NCI-H748 (cell line): Measurements from ENCODE around the gene LARP4B.
"Not testable (repeated sequence)": the region's sequence is repeated elsewhere in the genome, so short reads cannot be mapped to it uniquely, and the experiment has no call there.

Experiments used
- DNase-seq: peaks from one replicate; lab custom pipeline; 2025; ENCODE audit not compliant: unreplicated experiment; lab: John Stamatoyannopoulos, UW

Gene LARP4B

DNA sequence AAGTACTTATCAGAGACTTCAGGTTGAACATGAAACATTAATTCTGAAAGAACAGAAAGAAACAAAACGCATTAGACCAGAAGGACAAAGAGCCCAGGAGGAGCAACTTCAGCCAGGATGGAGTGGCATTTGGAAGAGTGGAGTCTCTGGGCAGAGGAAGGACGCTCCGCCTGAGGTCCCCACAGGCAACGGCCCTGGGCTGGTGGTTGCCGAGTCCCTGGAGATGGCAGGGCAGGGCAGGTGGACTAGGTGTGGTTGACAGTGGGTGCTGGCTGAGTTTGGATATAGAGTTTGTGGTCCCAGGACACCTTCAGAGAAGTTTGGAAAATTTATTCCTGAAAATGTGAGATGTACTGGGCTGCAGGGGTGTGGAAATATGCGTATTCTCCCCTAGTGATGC, 27.4 kb upstream of the LARP4B start:
- no peak for DNase-seq

DNA sequence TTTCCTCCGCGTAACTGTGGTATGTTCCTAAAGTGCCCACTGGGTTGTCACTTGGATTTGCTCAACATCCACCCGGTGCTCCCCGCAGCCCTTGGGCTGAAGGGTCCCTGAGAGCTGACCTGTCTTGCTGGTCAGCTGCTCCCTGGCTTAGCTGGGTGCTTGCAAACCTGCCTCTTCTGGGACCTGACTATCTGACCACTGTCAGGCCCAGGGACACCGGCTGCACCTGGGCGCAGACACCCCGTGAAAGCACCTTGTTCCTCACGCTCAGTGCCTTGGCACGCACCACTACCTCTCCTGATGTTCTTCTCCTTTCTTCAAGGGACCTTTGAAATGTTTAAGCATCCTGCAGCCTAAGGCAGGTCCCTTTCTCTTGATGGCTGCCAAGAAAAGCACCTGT, 26.6 kb upstream of the LARP4B start:
- no peak for DNase-seq

DNA sequence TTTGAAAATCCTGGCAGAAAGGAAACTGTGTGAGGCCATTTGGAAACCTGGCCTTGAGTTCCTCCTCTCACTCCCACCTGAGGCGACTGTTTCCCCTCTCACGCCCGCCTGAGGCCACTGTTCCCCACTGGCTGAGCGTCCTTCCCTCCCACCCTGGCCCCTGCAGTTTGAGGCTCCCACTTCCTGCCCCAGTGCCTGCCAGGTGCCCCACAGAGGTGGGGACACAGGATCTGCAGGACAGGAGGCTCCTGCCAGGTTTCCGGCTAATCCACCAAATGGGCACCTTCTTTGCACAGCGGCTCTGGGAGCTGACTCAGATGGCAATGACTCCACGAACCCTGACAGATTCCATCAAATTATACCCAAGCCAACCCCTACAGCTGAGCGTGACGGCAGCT, 24.3 kb upstream of the LARP4B start:
- DNase-seq = no peak

DNA sequence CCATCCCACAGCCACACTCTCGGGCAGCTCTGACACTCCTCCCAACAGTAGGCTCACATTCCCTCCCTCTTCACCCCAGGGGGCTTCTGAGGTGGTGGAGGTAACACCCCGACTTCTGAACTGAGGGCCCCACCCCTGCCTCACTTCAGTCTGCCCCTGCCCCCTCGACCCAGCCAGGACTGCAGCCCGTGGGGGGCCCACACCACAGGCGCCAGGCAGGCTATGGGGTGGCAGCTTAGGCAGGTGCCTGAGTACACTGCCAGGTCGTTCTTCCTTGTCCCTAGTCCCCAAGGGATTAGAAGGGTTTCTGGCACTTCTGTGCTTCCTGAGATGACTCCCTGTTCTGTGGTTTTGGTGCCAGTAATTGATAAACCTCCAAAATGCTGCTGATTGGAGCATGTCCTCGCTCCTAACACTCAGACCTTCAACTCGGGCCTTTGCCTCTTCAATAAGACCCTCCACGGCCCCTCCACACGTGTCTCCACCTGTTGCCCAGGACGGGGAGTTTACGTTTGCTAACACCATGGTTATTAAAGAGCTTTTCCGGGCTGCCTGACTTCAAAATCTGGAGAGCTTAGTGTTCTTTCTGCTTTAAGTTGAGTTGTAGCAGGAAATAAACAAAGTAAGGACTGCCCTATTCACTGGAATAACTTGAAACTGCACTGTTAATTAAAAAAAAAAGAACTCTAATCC, 23.8 kb upstream of the LARP4B start:
- no peak for DNase-seq

DNA sequence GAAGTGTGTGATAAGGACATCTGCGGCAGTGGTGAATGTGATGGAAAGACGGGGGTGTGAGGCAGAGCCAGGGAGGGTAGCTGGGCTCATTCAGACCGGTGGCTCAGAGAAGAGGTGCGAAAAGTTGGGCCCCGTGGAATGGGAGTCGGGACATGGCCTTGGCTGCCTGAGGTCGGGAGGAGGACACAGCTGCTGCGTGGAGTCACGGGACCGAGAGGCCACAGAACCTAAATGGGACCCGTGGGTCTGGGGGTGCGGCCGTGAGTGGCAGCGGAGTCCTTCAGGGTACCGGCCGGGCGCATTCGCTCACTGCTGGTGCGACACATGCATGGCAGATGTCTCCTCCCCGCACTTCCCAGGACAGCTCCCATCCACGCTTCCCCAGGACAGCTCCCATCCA, 22.9 kb upstream of the LARP4B start:
- no peak for DNase-seq

DNA sequence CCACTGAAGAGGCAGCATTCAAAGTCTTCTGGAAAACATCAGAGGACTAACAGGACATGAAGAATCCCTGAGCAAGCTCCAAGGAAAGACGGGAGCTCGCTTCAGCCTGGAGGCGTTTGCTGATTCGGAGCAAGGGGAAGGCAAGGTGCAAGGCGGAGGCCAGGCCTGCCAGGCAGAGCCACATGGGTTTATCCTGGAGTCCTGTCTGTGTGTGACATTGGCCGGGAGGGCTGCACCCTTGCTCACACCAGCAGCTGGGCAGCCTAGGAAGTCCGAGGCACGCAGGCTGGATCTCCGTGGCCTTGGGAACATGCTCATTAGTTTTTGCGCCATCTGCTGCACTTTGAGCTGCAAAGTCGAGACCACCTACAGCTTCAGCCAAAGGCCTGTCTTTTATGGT, 22.3 kb upstream of the LARP4B start:
- no peak for DNase-seq

DNA sequence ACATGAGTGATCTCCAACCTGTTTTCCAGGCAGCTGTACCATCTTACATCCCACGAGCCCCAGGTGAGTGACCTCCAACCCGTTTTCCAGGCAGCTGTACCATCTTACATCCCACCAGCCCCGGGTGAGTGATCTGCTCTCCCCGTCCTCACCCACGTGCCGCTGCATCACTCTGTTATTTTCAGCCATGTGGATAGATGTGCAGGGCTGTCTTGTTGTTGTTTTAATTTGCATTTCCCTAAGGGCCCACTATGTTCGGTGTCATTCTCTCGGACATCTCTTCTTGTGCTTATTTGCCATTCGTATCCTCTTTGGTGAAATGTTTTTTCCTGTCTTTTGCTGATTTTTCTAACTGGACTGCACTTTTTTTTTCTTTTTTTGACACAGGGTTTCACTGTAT, 17.9 kb upstream of the LARP4B start:
- DNase-seq = no peak

DNA sequence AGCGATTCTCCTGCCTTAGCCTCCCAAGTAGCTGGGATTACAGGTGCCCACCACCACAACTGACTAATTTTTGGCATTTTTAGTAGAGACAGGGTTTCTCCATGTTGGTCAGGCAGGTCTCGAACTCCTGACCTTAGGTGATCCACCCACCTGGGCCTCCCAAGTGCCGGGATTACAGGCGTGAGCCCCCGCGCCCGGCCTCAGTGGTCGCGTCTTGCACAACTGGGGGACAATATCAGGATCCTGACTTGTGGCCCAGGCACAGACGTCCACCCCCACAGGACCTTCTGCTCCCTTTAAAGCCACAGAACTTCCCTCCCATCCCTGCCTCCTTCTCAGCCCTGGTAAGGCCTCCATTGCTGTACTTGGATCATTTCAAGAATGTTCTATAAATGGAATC, 16.8 kb upstream of the LARP4B start:
- DNase-seq = no peak

DNA sequence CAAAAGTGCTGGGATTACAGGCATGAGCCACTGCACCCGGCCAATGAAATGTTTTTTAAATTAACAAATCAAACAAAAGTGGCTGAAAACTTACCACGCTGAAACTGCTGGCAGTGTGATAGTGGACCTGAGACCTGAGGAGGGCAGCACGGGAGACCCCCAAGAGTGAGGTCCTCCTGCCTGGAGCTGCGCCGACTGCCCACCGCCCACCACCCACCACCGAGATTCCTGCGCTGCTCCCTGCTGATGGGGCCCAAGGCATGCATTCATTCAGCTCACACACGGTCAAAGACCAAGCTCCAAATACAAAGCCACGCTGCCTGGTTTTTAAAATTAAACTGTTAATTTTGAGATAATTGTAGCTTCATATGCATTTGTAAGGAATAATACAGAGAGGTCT, 16.4 kb upstream of the LARP4B start:
- DNase-seq = no peak

DNA sequence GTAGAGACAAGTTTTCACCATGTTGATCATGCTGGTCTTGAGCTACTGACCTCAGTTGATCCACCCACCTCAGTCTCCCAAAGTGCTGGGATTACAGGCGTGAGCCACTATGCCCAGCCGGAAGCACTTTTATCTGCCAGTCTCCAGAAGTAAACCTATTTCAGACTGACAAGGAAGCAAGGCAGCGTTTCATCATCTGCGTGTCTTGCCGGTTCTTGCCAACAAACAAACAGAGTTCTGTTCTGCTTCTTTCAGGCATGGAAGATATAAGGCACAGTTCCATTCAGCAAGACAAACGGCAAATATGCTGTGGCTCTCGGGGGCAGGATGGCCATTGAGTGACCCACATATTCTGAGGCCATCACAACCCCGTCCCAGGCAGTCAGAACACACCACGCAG, 15.5 kb upstream of the LARP4B start:
- no peak for DNase-seq

DNA sequence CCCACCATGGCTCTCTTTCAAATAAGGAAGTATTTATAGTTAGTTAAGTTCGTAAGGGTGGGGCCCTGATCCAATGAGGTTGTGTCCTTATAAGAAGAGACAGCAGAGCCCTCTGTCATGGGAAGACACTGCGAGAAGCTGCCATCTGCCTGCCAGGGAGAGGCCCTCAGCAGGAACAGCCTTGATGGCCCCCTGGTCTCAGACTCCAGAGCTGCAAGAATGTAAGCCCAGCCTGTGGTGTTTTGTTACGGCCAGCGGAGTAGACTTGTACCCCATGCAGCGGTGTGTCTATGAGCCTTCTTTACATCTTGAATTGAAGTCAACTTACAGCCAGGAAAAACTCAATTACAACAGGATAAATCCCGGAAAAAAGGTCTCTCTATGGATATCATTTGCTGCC, 14.3 kb upstream of the LARP4B start:
- DNase-seq = no peak

DNA sequence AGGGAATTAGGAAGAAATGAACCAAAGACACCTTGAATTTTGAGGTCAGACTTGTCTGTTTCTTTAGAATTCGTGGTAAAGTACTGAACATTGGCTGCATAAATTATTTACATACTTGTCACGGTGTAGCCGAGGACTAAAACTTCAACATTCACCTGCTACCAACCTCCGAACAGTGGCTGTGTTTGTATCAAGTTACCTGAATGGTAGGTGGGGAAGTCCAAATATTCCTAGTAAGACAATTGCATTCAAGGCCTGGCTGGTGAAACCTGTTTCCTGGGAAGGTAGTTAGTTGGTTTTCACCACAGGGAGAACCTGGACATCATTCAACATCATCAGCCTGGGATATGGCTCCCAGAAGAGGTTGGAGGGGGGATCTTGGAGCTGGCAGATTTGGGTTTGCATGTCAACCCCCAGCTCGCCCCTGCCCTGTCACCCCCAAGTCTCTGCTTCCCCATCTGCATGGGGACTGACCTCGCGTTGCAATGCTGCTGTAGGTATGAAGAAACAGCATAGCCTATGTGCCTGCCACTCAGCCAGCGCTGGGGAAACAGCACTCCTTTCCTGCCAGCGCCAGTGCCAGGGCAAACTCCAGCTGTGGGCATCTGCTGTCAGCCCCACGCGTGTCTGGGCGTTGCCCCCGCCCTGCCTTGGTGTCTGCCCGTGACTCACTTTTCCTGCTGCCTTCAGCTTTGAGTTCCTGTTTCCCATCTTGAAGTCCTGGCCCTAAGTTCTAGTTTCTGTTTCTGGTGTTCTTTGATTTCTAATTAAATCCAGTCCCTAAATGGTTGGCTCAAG, 12.7 kb upstream of the LARP4B start:
- DNase-seq = no peak

DNA sequence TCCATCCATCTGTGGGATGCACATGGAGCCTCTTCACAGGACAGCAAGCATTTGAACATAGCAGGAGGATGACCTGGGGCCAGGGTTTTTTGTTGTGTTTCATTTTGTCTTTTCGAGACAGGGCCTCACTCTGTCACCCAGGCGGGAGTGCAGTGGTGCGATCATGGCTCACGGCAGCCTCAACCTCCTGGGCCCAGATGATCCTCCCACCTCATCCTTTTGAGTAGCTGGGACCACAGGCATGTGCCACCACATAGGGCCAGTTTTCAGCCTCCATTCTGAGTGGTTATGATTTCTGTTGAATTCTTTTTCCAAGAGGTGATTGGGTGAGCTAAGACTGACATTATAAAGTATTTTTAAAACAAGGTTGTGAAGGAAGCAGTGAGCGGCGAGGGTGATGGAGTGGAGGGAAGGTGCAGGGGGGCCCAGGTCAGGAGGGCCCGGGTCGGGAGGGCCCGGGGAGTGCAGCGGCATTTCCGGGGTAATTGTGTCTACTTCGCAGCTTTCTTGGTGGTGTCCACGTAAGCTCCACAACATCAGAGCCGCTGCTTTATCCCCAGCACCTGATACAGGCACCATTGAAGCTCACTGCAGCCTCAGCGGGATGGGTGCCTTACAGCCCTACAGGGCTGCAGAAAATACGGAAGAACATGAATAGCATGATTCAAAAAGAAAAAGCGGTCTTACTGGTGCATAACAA, 12.0 kb upstream of the LARP4B start:
- DNase-seq = no peak

DNA sequence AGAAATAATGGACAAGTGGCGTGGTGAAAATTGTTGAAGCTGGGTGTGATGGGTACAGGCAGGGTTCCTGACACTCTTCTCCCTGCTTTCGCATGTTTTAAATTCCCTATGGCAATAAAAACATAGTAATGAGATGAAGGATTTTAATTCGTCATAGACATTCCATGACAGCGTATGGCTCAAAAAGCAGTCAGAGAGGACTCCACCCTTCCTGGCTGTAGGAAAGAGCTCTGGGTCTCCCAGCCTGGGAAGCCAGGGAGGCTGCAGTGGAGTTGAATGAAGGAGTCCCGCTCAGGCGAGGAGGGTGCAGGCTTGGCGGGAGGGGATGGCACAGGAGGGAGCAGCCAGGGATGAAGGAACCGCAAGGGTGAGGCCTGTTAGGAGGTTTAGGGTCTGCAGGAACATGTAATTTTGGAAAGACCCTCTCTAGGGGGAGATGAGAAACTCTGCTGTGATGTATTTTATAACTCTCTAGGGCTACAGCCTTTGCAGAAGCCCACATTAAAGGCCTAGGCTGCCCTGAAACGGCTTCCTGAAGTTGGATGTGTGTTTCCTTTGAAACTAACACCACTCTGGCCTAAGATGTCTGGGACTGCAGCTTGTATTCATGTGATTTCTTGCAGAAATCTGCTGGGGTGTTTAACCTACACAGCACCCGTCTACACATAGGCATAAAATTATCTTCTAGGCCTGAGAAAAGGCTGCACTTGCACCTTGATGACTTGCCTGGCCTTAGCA, 7.6 kb upstream of the LARP4B start:
- DNase-seq = no peak

DNA sequence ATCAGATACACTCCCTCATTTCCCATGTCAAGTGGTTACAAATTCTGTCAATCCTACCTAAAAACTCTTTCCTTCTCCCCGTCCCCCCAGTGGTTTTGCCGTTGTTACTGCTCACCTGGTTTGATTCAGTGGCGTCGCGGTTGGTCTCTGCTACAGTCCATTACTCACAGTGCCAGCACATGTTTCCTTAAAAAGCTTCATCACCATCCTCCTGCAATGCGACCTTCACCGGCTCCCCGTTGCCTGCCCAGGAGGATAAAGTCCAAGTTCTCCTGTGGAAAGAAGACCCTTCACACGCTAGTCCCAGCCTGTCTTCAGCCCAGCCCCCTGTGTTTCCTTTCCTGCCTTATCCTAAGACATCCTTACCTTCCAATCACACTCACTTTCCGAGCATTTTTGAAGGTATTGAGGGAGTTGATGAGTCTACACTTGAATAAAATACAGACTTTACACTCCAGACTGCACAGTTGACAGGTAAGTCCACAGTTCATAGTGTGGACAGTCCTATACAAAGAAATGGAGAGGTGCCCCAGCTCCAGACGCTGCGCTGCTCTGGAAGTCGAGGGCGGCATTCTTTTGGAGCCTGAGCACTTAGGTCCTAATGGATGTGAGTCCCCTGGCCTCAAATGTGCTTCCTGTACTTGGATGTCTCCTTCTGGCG, 3.4 kb upstream of the LARP4B start:
- DNase-seq = no peak

DNA sequence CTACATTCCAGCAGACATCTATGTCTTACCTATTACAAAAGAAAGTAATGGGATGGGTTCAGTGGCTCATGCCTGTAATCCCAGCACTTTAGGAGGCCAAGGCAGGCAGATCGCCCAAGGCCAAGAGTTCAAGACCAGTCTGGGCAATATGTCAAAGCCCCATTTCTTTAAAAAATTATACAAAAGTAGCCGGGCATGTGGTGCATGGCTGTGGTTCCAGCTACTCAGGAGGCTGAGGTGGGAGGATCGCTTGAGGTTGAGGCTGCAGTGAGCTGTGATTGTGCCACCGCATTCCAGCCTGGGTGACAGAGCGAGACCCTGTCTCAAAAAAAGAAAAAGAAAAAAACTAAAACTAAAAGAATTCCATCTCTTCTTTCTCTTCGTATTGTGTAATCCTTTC, 2.7 kb upstream of the LARP4B start:
- DNase-seq = not testable (repeated sequence)

DNA sequence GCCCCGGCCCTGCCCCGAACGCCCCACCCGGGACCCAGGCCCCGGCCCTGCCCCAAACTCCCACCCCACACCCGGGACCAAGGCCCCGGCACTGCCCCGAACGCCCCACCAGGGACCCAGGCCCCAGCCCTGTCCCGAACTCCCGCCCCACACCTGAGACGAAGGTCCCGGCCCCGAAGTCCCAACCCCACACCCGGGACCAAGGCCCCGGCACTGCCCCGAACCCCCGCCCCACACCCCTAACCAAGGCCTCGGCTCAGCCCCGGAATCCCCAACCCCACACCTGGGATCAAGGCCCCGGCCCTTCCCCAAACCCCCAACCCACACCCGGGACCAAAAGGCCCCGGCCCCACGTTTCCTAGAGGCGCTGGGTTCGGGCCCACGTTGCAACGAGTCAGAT, 1.1 kb upstream of the LARP4B start:
- no peak for DNase-seq

DNA sequence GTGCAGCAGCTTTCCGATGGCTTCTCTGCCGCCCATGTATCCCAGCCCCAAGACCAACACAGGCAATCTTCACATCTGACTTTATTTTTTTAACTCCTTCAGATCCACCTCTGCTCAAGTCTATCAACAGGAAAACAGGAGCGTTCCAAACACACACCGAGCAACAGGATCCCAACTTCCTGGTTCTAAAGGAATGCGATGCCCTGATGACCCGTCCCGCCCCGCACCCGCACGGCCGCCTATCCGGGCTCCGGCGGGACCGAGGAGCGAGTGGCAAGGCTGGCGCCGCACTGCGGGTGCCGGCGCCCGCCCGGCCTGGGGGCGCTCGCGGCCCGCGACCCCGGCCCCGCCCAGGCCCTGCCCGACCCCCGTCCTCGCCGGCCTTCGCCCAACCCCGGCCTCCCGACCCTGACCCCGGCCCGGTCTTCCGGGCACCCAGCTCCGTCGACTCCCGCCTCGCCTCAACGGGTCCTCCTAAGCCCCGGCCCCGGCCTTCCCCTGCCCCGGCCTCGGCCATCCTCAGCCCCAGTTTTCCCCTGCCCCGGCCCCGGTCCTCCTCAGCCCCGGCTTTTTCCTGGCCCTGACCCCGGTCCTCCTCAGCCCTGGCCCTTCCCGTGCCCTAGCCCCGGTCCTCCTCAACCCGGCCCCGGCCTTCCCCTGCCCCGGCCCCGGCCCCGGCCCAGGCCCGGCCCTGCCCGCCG, 730 bp downstream of the LARP4B start:
- peak; percentile 8 for DNase-seq

DNA sequence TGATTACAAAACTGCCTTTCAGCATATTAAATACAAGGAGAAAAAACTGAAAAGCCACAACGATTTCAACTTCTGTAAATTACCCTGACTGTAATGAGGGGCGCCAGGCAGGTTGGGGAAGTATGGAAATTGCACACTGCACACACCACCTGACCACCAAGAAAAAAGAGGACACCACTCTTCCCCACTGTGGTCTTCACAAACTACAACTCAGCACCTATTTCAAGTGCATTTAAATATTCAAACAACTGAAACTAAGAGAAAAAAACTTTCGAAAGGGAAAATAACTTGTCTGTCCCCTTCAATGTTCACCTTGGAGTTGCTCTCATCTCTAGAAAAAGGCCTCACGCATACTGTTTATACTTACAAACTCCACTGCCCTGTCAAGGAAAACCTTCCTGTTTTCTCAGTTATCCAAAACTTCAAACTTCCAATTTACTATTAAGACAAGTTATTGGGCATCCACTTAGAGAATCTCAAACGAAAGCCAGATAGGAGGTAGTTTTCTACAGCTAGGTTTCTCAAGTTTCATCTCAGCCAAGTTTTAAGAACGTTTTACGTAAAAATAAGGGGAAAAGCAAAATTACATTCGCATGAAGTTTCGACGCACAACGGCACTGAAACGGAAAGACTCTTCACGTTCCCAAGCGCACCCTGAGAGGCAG, 1.4 kb downstream of the LARP4B start:
- no peak for DNase-seq

DNA sequence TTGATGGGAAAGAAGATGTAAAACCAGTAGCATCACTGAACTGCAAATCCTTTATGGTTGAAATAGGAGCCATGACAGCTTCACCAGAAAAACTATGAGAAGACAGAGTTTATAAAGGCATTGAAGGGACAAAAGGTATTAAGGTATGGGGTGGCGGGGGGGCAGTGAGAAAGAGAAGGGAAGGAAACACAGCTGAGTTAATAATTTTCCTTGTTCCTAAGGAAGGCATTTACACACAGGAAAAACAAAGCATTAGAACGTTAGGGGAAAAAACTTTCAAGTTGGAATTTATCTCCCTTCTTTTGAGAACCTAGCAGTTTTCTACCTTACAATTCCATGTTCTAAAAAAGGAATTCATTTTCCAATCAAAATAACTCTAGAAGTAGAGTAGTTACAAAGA, 4.4 kb downstream of the LARP4B start:
- no peak for DNase-seq
